Transverse colon (tissue), 4 donors: ENCODE measurements around the gene IFI27. TPM values are rescaled to one million over a fixed set of nuclear protein-coding genes. Genes with fewer than 3 reads are reported as not detected.

Experiments used
- DNase-seq: peaks from one replicate; pipeline ENCODE4 v3.0.0-alpha.2; 2019
- H3K27ac ChIP-seq, 4 donors: fragments of 200-600 bp; sonication (generic); 2 replicates each; pipeline ENCODE4 v1.5.1; 2016 to 2018; ENCODE audit warnings: inconsistent platforms in 4 of 4
- H3K27me3 ChIP-seq: fragments of 200-600 bp; sonication (generic); 2 replicates; pipeline ENCODE4 v1.5.1; 2017; ENCODE audit warnings: inconsistent platforms
- H3K36me3 ChIP-seq, 4 donors: fragments of 200-600 bp; sonication (generic); 2 replicates each; pipeline ENCODE4 v1.5.1; 2017 to 2019; ENCODE audit warnings: inconsistent platforms in 4 of 4
- H3K4me1 ChIP-seq, 4 donors: fragments of 200-600 bp; sonication (generic); 2 replicates each; pipeline ENCODE4 v1.5.1; 2017 to 2020; ENCODE audit warnings: inconsistent platforms in 4 of 4
- H3K4me3 ChIP-seq, 4 donors: fragments of 200-600 bp; sonication (generic); 1 replicate in 1 of 4; 2 replicates in 3 of 4; pipeline versions ENCODE4 v1.5.1 to v1.6.1; 2017 to 2019; ENCODE audit warnings: inconsistent platforms in 4 of 4
- H3K9me3 ChIP-seq, 2 donors: fragments of 200-600 bp; sonication (generic); 2 replicates each; pipeline ENCODE4 v1.5.1; 2017 to 2019; ENCODE audit warnings: inconsistent platforms in 2 of 2
- EP300 ChIP-seq: sonication (generic); formaldehyde crosslinking; IDR thresholded peaks from one replicate; pipeline ENCODE4 v1.6.1; 2017; ENCODE audit warnings: antibody characterized with exemption, low read depth
- POLR2A ChIP-seq: fragments of 450-650 bp; IDR thresholded peaks from one replicate; pipeline ENCODE4 v1.6.1; 2016; ENCODE audit warnings: antibody characterized with exemption, mild to moderate bottlenecking, moderate library complexity
- POLR2AphosphoS5 ChIP-seq, 3 donors: sonication (generic); formaldehyde crosslinking; IDR thresholded peaks; one replicate each; pipeline ENCODE4 v1.6.1; 2016; ENCODE audit warnings: antibody characterized with exemption in 3 of 3
- WGBS, 2 donors: methylation state at CpG; one replicate each; pipeline ENCODE4 v1.1.5; 2018; ENCODE audit warnings: low coverage in 1 of 2; 5-methylcytosine and 5-hydroxymethylcytosine counted together
- in situ Hi-C, 4 donors: fragments of 200-750 bp; cut with MboI; loops; one replicate each; pipeline versions ENCODE4 v1.15.0 to v1.15.1; 2017; ENCODE audit warnings: low sequenced_read_pairs in 3 of 4, low pct_ligation_motif_present in 1 of 4, low pct_unique_long_range_greater_than_20kb in 1 of 4
- intact Hi-C: fragments of 100-400 bp; cut with DNase I; formaldehyde crosslinking; loops from one replicate; pipeline ENCODE4 v1.15.1; 2023; ENCODE audit warnings: low total_unique reads
- total RNA-seq, 4 donors: library from RNA; depleted of rRNA; stranded (reverse); fragments of >200 nt; gene quantifications; one replicate each; pipeline ENCODE4 v1.1.0, GENCODE V29; 2016
- TF ChIP-seq, protein P1 (sequence below), 5 experiments: fragments of 200-600 bp in 3 of 5; fragments of 450-650 bp in 2 of 5; sonication (generic) in 3 of 5; IDR thresholded peaks; 1 replicate in 2 of 5; 2 replicates in 3 of 5; pipeline ENCODE4 v1.5.1; 2016 to 2017; ENCODE audit warnings: antibody characterized with exemption in 5 of 5, inconsistent platforms in 3 of 5, mild to moderate bottlenecking in 2 of 5, moderate library complexity in 1 of 5

Gene IFI27
- total RNA-seq, 4 donors from 2014 or later, result 124 to 1,625 (median 472) TPM

DNA sequence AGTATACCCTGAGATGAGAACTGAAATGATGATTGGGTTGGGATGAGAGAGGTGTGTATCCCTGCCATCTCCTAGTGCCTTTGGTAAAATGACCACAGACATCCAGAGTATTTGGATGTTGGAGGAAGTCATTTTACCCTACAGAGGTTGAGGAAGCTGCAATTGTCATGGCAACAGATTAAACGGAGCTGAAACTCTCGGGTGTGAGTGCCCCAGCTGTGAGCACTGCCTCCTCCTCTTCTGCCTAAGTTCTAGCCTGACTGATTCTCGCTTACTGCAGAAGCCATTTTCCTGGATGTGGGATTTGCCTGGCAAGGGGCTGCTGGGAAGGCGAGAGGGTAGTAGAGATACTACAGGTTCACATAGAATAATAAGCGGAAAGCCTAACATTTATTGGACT lies 53.3 kb downstream of the IFI27 start:
- Histone ChIP-seq H3K36me3 (no peaks in the 10 kb centered on the region), H3K27me3 (peaks cover 7% of the 10 kb centered on the region), H3K4me3 (no peak overlapping the region), H3K27ac (no peak overlapping the region), H3K9me3 (no peaks in the 10 kb centered on the region), H3K4me1 (no peaks in the 10 kb centered on the region)
- DNase-seq, result no peak
- 69% methylated on average over 5 of the region's 5 CpGs; no CpG with 5 or more reads in 1 of the 2 donors for WGBS, 2 donors
- TF ChIP-seq POLR2A, result no peak
- TF ChIP-seq POLR2AphosphoS5 (IDR thresholded peaks at IDR 0.05), result no peak
- TF ChIP-seq, protein P1, sequence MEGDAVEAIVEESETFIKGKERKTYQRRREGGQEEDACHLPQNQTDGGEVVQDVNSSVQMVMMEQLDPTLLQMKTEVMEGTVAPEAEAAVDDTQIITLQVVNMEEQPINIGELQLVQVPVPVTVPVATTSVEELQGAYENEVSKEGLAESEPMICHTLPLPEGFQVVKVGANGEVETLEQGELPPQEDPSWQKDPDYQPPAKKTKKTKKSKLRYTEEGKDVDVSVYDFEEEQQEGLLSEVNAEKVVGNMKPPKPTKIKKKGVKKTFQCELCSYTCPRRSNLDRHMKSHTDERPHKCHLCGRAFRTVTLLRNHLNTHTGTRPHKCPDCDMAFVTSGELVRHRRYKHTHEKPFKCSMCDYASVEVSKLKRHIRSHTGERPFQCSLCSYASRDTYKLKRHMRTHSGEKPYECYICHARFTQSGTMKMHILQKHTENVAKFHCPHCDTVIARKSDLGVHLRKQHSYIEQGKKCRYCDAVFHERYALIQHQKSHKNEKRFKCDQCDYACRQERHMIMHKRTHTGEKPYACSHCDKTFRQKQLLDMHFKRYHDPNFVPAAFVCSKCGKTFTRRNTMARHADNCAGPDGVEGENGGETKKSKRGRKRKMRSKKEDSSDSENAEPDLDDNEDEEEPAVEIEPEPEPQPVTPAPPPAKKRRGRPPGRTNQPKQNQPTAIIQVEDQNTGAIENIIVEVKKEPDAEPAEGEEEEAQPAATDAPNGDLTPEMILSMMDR (IDR thresholded peaks at IDR 0.05), result no peak
- no peak for TF ChIP-seq EP300
- intact Hi-C loops (no loop called here), in situ Hi-C loops (no loop called here)

DNA sequence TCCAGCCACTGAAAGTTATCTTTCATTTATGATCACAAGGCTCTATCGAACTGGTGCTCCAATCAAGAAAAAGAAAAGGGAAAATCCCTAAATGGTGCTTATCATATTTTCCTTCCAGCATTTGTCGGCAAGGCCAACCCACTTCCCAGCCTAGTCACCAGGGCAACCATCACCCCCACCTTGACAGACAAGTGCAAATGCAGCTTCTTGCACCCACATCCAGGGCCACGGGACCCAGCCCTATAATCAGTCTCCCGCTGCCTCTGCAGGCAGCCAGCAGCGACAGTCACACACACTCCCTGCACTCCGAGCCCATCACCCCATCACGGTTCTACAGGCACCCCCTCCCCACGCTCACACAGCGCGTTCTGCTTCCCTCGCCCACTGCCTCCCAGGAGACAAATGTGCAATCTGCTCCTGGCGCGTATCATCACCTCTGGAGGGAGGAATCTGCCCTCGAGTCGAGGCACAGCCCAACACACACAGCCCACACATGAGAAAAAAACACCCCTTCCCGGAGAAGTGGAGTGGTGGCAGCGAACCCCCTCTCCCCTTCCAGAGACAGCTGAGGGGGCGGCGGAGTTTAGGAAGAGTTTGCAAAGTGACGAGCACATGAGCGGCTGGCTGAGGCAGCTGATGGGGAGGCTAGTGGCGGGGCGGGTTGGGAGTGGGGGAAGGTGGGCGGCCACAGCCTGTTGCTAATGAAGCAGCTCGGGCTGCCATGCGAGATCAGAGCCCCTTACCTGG lies 54.3 kb downstream of the IFI27 start:
- WGBS, 2 donors, result 35 to 63% methylated on average over 2 to 26 of the region's 26 CpGs
- no peak for DNase-seq
- Histone ChIP-seq H3K36me3 (no peaks in the 10 kb centered on the region), H3K4me1 (no peaks in the 10 kb centered on the region), H3K9me3 (no peaks in the 10 kb centered on the region), H3K27me3 (peaks cover 7% of the 10 kb centered on the region), H3K4me3 (no peak overlapping the region), H3K27ac (no peak overlapping the region)
- intact Hi-C loops (no loop called here), in situ Hi-C loops (no loop called here)
- TF ChIP-seq, protein P1 (IDR thresholded peaks at IDR 0.05), result no peak
- TF ChIP-seq POLR2AphosphoS5 (IDR thresholded peaks at IDR 0.05), result no peak
- TF ChIP-seq POLR2A, result no peak
- no peak for TF ChIP-seq EP300

DNA sequence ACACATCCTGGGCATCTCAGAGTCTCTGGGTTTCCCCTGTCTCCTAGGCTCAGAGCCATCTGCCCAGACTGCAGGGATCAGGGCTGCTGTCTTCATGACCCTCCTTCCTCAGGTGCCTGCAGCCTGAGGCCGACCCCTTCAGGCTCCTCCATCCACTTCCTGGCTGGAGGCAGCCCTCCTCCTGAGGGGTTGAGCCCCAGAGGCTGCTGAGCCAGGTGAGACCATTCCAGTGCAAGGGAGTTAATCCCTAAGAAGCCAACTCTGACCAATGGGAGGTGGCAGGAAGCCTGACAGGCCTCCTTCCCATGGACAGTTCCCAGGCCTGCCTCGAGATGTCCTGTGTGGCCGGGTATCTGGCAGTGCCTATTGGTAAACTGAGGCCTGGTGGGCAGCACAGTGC lies 55.2 kb downstream of the IFI27 start:
- TF ChIP-seq, protein P1 (IDR thresholded peaks at IDR 0.05), result no peak
- TF ChIP-seq POLR2AphosphoS5 (IDR thresholded peaks at IDR 0.05) (no peak), POLR2A (no peak), EP300 (no peak)
- Histone ChIP-seq H3K36me3 (no peaks in the 10 kb centered on the region), H3K4me3 (no peak overlapping the region), H3K4me1 (no peaks in the 10 kb centered on the region), H3K9me3 (no peaks in the 10 kb centered on the region), H3K27me3 (peaks cover 7% of the 10 kb centered on the region), H3K27ac (no peak overlapping the region)
- intact Hi-C loops (no loop called here), in situ Hi-C loops (no loop called here)
- WGBS, 2 donors, result 84% methylated on average over 3 of the region's 3 CpGs; no CpG with 5 or more reads in 1 of the 2 donors
- no peak for DNase-seq

Other genes with a start within 250 kb of the IFI27 start
- not detected for gene FAM181A, start 183.4 kb upstream of the IFI27 start, total RNA-seq
- 10 to 100 TPM; 22.1 to 35.8 (median 27.9) TPM for gene ASB2, start 134.2 kb upstream of the IFI27 start, total RNA-seq
- gene CCDC197, start 113.4 kb upstream of the IFI27 start, total RNA-seq, result not detected
- gene OTUB2, start 84.4 kb upstream of the IFI27 start, total RNA-seq, result 1 to 10 TPM in 2 of 4 donors, not detected in 2; 2.6 to 2.7 TPM
- 100 to 1,000 TPM in 1 of 4 donors, 10 to 100 TPM in 3; 70.2 to 319 (median 87.7) TPM for gene DDX24, start 29.5 kb upstream of the IFI27 start, total RNA-seq
- gene IFI27L1, start 29.4 kb upstream of the IFI27 start, total RNA-seq, result 10 to 100 TPM in 3 of 4 donors, not detected in 1; 12.3 to 21.3 (median 17.9) TPM
- gene IFI27L2, start 18.9 kb downstream of the IFI27 start, total RNA-seq, result 100 to 1,000 TPM in 1 of 4 donors, 10 to 100 TPM in 2, not detected in 1; 32.8 to 108 (median 74.6) TPM
- gene PPP4R4, start 63.6 kb downstream of the IFI27 start, total RNA-seq, result not detected
- under 1 TPM in 1 of 4 donors, not detected in 3; 0.55 TPM for gene SERPINA10, start 182.5 kb downstream of the IFI27 start, total RNA-seq
- under 1 TPM in 3 of 4 donors, not detected in 1; 0.48 to 0.82 (median 0.80) TPM for gene SERPINA6, start 212.6 kb downstream of the IFI27 start, total RNA-seq